ENCODE results near the gene POPDC2. TPM values are rescaled to one million over a fixed set of nuclear protein-coding genes. Genes with fewer than 3 reads are reported as not detected.

The POPDC2 gene
- total and polyA plus RNA-seq, 9 donors: 0.83 to 5.0 (median 2.9) TPM

DNA sequence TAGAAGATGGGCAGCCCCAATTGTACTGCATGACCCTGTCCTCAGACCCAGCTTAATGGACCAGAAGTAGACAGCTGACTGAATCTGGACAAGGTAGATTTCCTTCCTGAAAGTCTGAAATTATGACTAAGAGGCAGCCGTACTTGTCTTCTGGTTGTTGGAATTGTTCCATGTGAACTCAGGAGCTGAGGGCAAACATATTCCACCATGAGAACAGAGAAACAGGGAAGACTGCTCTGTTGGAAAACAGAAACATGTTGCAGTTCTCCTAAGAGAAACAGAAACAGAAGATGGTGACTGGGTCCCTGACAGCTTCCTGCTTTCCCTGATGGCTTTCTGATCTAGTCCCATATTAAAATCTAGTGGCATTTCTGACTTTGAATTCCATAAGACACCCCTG lies 24.1 kb downstream of the POPDC2 start:
- no peak overlapping the region for H3K4me3 ChIP-seq
- TF ChIP-seq EP300 (IDR thresholded peaks at IDR 0.05): no peak
- TF ChIP-seq, protein P1, sequence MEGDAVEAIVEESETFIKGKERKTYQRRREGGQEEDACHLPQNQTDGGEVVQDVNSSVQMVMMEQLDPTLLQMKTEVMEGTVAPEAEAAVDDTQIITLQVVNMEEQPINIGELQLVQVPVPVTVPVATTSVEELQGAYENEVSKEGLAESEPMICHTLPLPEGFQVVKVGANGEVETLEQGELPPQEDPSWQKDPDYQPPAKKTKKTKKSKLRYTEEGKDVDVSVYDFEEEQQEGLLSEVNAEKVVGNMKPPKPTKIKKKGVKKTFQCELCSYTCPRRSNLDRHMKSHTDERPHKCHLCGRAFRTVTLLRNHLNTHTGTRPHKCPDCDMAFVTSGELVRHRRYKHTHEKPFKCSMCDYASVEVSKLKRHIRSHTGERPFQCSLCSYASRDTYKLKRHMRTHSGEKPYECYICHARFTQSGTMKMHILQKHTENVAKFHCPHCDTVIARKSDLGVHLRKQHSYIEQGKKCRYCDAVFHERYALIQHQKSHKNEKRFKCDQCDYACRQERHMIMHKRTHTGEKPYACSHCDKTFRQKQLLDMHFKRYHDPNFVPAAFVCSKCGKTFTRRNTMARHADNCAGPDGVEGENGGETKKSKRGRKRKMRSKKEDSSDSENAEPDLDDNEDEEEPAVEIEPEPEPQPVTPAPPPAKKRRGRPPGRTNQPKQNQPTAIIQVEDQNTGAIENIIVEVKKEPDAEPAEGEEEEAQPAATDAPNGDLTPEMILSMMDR (IDR thresholded peaks at IDR 0.05): no peak
- TF ChIP-seq POLR2A (IDR thresholded peaks at IDR 0.05): no peak
- no peaks in the 10 kb centered on the region for H3K27me3 ChIP-seq
- WGBS, 3 donors: 26 to 36% (median 27%) methylated on average over 1 of the region's 1 CpG
- H3K27ac ChIP-seq: no peak overlapping the region
- H3K36me3 ChIP-seq: no peaks in the 10 kb centered on the region
- intact Hi-C loops (cut with DNase I): no loop called here
- peaks cover 7% of the 10 kb centered on the region for H3K4me1 ChIP-seq (ENCODE audit: insufficient read depth)
- H3K9me3 ChIP-seq: no peaks in the 10 kb centered on the region
- DNase-seq: no peak

DNA sequence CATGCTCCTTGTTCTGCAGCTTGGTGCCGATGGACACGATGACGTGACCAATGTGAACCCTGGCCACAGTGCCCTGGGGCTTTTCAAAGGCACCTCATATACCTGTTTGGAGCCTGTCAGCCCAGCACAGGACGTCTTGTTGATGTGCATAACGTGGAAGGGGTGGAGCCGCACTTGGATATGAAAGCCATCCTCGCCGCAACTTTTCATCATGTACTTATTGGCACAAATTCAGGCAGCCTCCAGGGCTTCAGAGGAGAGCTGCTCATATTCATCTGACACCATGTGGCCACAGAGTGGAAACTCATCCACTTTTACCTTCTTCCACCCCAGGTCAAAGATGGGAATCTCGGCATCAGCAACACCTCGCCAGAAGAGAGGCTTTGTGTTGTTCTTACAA lies 24.7 kb downstream of the POPDC2 start:
- Histone ChIP-seq H3K4me1 (ENCODE audit: insufficient read depth) (peaks cover 7% of the 10 kb centered on the region), H3K27ac (no peak overlapping the region), H3K36me3 (no peaks in the 10 kb centered on the region), H3K9me3 (no peaks in the 10 kb centered on the region), H3K4me3 (no peak overlapping the region), H3K27me3 (no peaks in the 10 kb centered on the region)
- DNase-seq: no peak
- intact Hi-C loops (cut with DNase I): no loop called here
- WGBS, 3 donors: 83 to 94% (median 92%) methylated on average over 10 of the region's 10 CpGs
- no peak for TF ChIP-seq POLR2A (IDR thresholded peaks at IDR 0.05)
- TF ChIP-seq EP300 (IDR thresholded peaks at IDR 0.05): no peak
- TF ChIP-seq, protein P1 (IDR thresholded peaks at IDR 0.05): no peak

GRCh38 chr3:119632829-119633228 lies 27.6 kb downstream of the POPDC2 start:
- Histone ChIP-seq H3K27ac (no peak overlapping the region), H3K4me1 (ENCODE audit: insufficient read depth) (peaks cover 10% of the 10 kb centered on the region), H3K27me3 (no peaks in the 10 kb centered on the region), H3K9me3 (no peaks in the 10 kb centered on the region), H3K36me3 (no peaks in the 10 kb centered on the region), H3K4me3 (no peak overlapping the region)
- DNase-seq: no peak
- intact Hi-C loops (cut with DNase I): no loop called here
- whole genome bisulfite sequencing, 3 donors: 72 to 77% (median 74%) methylated on average over 4 of the region's 4 CpGs
- TF ChIP-seq POLR2A (IDR thresholded peaks at IDR 0.05) (no peak), EP300 (IDR thresholded peaks at IDR 0.05) (no peak)
- TF ChIP-seq, protein P1 (IDR thresholded peaks at IDR 0.05): no peak

GRCh38 chr3:119632216-119632615 lies 28.2 kb downstream of the POPDC2 start:
- H3K27ac ChIP-seq: no peak overlapping the region
- no peak overlapping the region for H3K4me3 ChIP-seq
- no peaks in the 10 kb centered on the region for H3K36me3 ChIP-seq
- TF ChIP-seq EP300 (IDR thresholded peaks at IDR 0.05): no peak
- TF ChIP-seq, protein P1 (IDR thresholded peaks at IDR 0.05): no peak
- TF ChIP-seq POLR2A (IDR thresholded peaks at IDR 0.05): no peak
- intact Hi-C loops (cut with DNase I): no loop called here
- H3K27me3 ChIP-seq: no peaks in the 10 kb centered on the region
- 17 to 26% (median 21%) methylated on average over 4 of the region's 4 CpGs for WGBS, 3 donors
- DNase-seq: no peak
- H3K9me3 ChIP-seq: no peaks in the 10 kb centered on the region
- peaks cover 14% of the 10 kb centered on the region for H3K4me1 ChIP-seq (ENCODE audit: insufficient read depth)
